SJSA1 (cell line): ENCODE results near the gene MTUS2. TPM values are rescaled to one million over a fixed set of nuclear protein-coding genes. Genes with fewer than 3 reads are reported as not detected.

ENCODE experiments used
- DNase-seq, 2 experiments: peaks; one replicate each; pipeline ENCODE4 v3.0.0-alpha.2; 2015 to 2020; ENCODE audit warnings: low spot score in 2 of 2, low read depth in 1 of 2
- H3K27ac ChIP-seq: fragments of 250-450 bp; sonication (Bioruptor Pico); 2 replicates; pipeline ENCODE4 v1.5.1; 2020; ENCODE audit warnings: mild to moderate bottlenecking, moderate library complexity
- H3K27me3 ChIP-seq: fragments of 250-450 bp; sonication (Bioruptor Pico); replicated peaks from 2 replicates; pipeline ENCODE4 v1.5.1; 2020; ENCODE audit warnings: mild to moderate bottlenecking, moderate library complexity
- H3K36me3 ChIP-seq: fragments of 250-450 bp; sonication (Bioruptor Pico); 2 replicates; pipeline ENCODE4 v1.5.1; 2020; ENCODE audit warnings: mild to moderate bottlenecking
- H3K4me1 ChIP-seq: fragments of 250-450 bp; sonication (Bioruptor Pico); replicated peaks from 2 replicates; pipeline ENCODE4 v1.6.1; 2021; ENCODE audit warnings: mild to moderate bottlenecking
- H3K4me3 ChIP-seq: fragments of 250-450 bp; sonication (Bioruptor Pico); 2 replicates; pipeline ENCODE4 v1.5.1; 2020; ENCODE audit warnings: mild to moderate bottlenecking
- H3K9me3 ChIP-seq: fragments of 250-450 bp; sonication (Bioruptor Pico); replicated peaks from 2 replicates; pipeline ENCODE4 v1.5.1; 2020; ENCODE audit warnings: mild to moderate bottlenecking
- total RNA-seq: library from RNA; depleted of rRNA; stranded (reverse); fragments of >200 nt; shearing (Covaris generic); gene quantifications from 2 replicates; pipeline ENCODE4 v1.2.3, GENCODE V29; 2014

MTUS2 gene
- total RNA-seq, 1 experiment from 2014 or later, result not detected

DNA sequence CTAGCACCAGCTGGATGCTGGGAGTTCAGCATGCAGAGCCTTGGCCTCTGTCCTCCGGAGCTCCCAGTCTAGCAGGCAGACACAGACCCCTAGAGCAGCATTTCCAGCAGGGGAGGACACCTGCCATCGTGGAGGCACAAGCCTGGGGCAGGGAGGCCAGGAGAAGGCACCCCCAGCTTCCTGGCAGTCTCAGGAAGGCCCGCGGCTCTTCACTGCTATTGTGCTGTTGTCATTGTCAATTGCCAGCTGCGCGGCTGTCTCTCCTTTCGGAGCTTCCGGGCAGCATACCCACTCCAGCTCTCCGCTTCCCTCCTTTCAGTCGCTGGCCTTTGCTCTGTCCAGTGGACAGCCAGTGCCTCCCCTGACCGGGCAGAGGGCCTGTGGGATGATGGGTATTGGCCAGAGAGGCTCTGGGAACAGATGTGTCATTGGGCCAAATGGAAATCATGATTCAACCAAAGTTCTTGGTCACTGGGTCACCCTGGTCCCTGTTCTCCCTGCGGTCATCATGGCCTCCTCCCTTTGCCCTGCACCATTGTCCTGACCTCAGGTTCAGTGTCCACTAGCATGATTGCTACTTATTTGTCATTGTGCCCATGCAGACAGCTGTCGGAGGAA is 682.4 kb downstream of the MTUS2 start:
- Histone ChIP-seq H3K4me1 (0 out of 2 replicates have a peak, but pooled peaks cover 3% of the 10 kb centered on the region), H3K36me3 (no peaks in the 10 kb centered on the region), H3K4me3 (no peak overlapping the region), H3K9me3 (no peaks in the 10 kb centered on the region), H3K27me3 (no peaks in the 10 kb centered on the region), H3K27ac (no peak overlapping the region)
- DNase-seq, result no peak

DNA sequence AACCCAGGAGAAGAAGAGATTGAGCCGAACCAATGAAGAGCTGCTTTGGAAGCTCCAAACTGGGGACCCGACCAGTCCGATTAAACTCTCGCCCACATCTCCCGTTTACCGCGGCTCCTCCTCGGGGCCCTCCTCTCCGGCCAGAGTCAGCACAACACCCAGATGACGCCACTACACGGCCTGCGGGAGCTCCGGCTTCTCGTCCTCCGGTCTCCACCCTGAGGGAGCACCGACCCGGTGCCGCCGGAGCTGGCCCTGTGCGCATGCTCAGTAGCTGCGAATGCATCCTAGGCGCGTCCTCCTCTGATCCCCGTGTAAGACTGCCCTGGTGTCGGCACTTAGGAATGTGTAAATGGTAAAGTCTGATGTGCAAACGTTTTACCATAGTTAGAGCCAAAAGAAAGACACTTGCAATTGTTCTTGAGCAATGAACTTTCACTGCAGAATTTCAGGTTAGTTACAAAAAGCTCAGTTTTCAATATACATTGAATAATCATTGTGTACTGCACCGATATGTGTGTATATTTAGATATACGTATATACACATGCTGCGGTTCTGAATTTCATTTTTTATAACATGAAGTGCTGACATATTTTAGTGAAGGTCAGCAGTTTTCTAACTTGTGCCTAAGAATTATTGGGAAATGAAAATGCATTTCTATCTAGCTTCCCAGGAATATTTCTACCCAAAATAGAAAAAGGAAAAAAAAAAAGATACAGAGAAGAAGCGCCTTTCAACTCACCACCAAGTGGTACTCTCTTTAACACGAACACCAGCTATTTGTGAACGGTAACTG is 683.1 kb downstream of the MTUS2 start:
- Histone ChIP-seq H3K27me3 (no peaks in the 10 kb centered on the region), H3K4me3 (no peak overlapping the region), H3K27ac (no peak overlapping the region), H3K9me3 (no peaks in the 10 kb centered on the region), H3K36me3 (peaks cover 4% of the 10 kb centered on the region; the same call in 1 of the 2 replicates), H3K4me1 (0 out of 2 replicates have a peak, but pooled peaks cover 4% of the 10 kb centered on the region)
- no peak for DNase-seq

DNA sequence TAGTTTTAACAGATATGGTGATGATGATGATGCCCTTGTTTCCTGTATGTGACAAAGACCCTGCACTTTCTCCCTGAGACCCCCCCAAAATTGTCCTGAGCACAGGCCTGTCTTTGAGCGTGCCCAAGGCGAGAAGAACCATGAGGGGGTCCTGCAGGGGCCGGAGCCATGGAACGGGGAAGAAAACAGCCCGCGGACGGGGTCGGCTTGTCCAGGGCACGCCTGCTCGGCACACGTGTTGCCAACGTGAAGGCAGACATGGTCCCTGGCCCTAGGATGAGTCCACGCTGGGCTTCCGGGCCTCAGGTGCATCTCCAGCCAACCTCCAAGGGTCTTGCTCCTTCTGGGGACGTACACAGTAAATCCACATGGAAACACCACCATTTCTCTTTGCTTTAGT is 684.6 kb downstream of the MTUS2 start:
- no peaks in the 10 kb centered on the region for H3K9me3 ChIP-seq
- 0 out of 2 replicates have a peak, but pooled peaks cover 7% of the 10 kb centered on the region for H3K4me1 ChIP-seq
- H3K4me3 ChIP-seq, result no peak overlapping the region
- H3K27me3 ChIP-seq, result no peaks in the 10 kb centered on the region
- H3K36me3 ChIP-seq, result peaks cover 12% of the 10 kb centered on the region
- H3K27ac ChIP-seq, result no peak overlapping the region
- DNase-seq, result no peak

DNA sequence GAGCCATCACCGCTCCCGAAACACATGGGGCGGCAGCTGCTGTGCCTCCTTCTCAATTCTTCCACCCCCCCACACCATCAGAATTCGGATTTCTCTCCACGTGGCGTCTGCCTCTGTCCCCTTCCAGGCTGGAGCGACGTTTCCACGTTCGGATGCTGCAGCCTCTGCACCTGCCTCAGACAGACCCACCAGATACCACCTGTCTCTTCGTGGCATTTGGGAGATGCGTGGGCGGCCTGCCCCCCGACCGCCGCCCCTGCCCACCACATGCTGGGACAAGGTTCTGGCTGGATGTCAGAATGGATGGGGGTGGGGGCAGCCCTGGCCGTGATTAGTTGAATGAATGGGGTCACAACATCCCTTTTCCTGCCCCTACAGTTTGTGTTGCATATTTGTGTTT is 685.4 kb downstream of the MTUS2 start:
- Histone ChIP-seq H3K27ac (no peak overlapping the region), H3K4me1 (0 out of 2 replicates have a peak, but pooled peaks cover 7% of the 10 kb centered on the region), H3K27me3 (no peaks in the 10 kb centered on the region), H3K4me3 (no peak overlapping the region), H3K36me3 (peaks cover 19% of the 10 kb centered on the region), H3K9me3 (no peaks in the 10 kb centered on the region)
- no peak for DNase-seq

DNA sequence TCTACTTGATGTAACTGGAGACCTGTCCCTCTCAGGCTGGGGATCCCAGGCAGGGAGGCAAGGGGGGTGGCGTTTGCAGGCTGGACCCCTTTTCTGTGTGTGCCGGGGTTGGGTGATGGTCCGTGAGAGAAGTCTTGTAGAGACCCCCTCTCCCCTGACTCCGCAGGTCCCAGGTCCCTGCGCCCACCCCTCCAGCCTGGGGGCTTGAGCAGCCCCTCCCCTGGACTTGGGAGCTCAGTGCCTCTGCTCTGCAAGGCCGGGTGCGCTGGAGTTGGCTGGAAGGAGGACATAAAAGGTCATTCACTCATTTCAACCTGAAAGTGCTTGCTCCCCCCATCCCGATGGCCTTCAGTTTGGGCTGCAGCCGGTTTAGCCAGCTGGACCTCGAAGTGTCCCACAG is 685.8 kb downstream of the MTUS2 start:
- no peaks in the 10 kb centered on the region for H3K27me3 ChIP-seq
- peaks cover 24% of the 10 kb centered on the region for H3K36me3 ChIP-seq
- no peak overlapping the region for H3K27ac ChIP-seq
- no peak overlapping the region for H3K4me3 ChIP-seq
- no peak for DNase-seq
- H3K4me1 ChIP-seq, result 0 out of 2 replicates have a peak, but pooled peaks cover 7% of the 10 kb centered on the region
- no peaks in the 10 kb centered on the region for H3K9me3 ChIP-seq

DNA sequence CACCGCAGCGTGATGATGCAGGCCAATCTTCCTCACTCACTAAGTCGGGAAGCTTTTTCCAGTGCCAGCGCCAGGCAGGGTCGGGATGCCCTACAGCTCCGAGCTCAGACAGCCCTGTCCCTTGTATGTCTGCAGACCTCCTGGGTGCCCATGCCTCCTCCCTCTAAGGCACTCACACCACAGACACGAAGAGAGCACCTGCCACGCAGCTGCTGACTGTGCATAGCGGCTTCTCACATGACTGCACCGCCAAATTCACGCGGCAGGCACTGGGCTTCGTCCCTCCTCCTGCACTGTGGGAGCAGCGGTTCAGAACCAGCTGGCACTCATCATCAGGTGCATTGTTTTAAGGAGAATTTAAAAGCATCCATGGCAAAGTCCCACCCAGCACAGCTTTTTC is 687.2 kb downstream of the MTUS2 start:
- H3K36me3 ChIP-seq, result peaks cover 38% of the 10 kb centered on the region
- H3K4me1 ChIP-seq, result 0 out of 2 replicates have a peak, but pooled peaks cover 7% of the 10 kb centered on the region
- no peak overlapping the region for H3K27ac ChIP-seq
- no peak for DNase-seq
- no peak overlapping the region for H3K4me3 ChIP-seq
- no peaks in the 10 kb centered on the region for H3K9me3 ChIP-seq
- H3K27me3 ChIP-seq, result no peaks in the 10 kb centered on the region

DNA sequence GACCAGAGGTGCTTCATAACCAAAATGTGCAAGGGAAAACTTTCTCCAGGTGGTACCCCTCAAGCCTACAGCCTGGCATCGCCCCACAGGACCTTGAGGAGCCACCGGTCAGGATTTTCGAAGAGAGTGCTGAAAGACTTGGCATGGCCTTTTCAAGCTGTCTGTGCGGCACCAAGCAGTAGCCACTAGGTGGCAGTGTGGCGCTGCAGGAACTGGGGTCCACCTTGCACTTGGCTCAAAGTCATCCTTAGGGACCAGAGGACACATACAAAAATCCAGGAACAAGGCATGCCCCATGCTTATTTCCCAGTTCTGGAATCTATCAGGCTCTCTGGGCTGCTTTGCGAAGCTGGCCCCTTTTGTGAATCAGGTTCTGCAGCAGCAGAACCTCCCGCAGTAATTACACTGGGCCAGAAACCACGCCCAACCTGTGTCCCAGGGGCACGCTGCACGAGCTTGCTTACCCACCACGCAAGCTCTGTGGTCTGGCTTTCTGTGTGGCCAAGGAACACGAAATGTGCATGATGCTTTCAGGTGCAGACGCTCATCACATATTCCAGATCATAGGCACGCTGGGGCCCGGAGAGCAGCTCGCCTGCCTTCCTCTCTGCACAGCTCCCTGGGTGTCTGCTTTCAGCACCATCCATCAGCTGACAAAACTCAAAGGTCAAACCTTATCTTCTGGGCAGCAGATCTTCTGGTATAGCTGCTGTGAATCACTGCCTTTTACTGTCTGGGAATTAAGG is 688.2 kb downstream of the MTUS2 start:
- Histone ChIP-seq H3K36me3 (peaks cover 47% of the 10 kb centered on the region), H3K4me3 (no peak overlapping the region), H3K27me3 (no peaks in the 10 kb centered on the region), H3K27ac (no peak overlapping the region), H3K9me3 (no peaks in the 10 kb centered on the region), H3K4me1 (0 out of 2 replicates have a peak, but pooled peaks cover 7% of the 10 kb centered on the region)
- peak; percentile 46 to 73 for DNase-seq

DNA sequence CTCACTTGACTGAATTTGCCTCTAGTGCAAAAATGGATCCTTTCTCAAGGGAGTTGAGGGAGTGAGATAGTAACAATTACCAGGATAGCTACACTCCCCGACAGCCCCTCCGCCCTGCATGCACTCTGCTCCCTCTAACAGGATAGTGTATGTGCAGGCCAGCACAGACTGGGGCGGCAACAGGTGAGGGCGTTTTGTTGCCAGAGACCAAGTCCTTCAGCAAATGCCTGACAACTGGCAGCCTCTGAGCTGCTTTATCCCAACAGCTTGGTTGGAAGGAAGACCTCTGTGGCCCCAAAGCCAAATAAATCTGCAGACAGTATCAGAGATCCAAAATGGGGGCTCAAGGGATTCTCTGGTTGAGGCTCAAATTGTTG is 688.7 kb downstream of the MTUS2 start:
- H3K27me3 ChIP-seq, result no peaks in the 10 kb centered on the region
- 0 out of 2 replicates have a peak, but pooled peaks cover 6% of the 10 kb centered on the region for H3K4me1 ChIP-seq
- no peak overlapping the region for H3K27ac ChIP-seq
- no peak overlapping the region for H3K4me3 ChIP-seq
- H3K9me3 ChIP-seq, result no peaks in the 10 kb centered on the region
- H3K36me3 ChIP-seq, result peaks cover 53% of the 10 kb centered on the region
- no peak for DNase-seq

DNA sequence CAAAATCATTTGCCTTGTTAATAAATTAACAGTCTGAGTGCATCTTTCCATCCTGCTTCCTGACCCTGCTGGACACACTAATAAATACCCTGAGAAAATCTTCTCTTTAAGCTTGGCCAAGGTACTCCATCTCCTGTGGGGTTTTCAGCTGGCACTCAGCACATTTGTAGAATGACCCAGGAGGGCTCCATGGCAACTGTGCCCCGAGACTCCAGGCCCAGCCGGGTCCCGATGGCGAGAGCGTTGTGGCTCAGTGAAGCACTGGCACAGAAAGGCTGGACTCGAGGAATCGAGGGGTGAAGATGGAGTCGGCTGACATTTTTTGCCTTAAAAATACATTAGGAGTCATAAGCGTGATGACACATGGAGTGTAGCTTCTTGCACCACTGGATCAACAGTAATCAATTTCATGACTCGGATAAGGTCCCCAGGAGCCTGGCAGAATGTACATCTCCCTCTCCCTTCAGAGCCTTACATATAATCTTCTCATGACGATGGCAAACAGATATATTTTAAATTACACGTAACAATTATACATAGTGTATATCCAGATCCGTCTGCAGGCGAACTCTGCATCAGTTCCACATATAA is 690.0 kb downstream of the MTUS2 start:
- no peak overlapping the region for H3K4me3 ChIP-seq
- 0 out of 2 replicates have a peak, but pooled peaks cover 4% of the 10 kb centered on the region for H3K4me1 ChIP-seq
- H3K9me3 ChIP-seq, result no peaks in the 10 kb centered on the region
- no peaks in the 10 kb centered on the region for H3K27me3 ChIP-seq
- no peak for DNase-seq
- no peak overlapping the region for H3K27ac ChIP-seq
- peaks cover 65% of the 10 kb centered on the region for H3K36me3 ChIP-seq

DNA sequence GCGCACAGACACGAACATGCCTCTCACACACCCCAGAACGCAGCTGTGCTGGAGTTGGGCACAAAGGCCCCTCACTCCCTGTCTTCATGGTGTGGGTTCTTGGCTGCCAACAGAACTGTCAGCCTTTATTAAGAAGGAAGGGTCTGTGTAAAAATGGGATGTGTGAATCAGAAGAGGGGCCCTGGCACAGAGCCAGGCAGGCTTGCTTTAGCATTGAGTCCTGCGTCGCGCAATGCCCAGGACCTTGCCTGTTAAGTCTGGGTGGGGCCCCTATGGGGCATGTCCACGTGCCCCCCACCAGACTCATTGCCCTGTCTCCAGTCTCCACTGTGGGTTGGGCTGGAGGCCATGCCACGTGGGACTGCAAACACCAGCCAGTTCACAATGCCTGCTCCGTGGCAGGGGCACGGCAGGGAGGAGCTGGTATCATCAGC is 690.5 kb downstream of the MTUS2 start:
- Histone ChIP-seq H3K4me3 (no peak overlapping the region), H3K4me1 (0 out of 2 replicates have a peak, but pooled peaks cover 4% of the 10 kb centered on the region), H3K27ac (no peak overlapping the region), H3K9me3 (no peaks in the 10 kb centered on the region), H3K36me3 (peaks cover 71% of the 10 kb centered on the region), H3K27me3 (no peaks in the 10 kb centered on the region)
- no peak for DNase-seq

DNA sequence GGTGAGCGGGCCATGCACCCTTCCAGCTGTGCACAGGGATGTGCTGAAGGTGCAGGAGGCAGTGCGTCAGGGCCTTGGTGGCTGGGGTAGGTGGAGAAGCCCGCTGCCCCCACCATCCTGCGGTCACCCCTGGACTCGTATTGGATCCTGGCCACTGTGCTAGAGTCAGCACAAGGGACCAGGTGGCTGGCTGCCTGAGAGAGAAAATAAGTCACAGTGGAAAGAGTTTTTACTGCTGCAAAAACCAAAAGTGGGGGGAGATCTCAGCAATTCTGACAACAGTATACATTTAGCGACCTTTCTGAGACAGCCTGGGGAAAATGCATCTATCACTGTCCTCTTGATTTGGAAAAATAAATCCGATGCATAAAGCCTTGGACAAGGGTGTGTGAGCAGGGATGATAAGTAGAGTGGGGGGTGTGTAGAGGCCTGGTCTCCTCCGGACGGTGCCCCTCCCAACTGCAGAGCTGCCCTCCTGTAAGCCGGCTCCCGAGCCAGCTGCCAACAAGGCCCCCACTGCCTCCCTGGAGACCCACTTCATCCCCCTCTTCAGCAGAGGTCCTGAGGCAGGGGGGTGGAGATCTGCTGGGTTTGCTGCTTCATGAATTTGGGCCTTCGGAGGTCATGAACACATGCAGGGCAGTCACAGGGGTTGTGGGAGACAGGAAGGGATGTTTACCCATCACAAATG is 691.1 kb downstream of the MTUS2 start:
- Histone ChIP-seq H3K27ac (no peak overlapping the region), H3K4me1 (0 out of 2 replicates have a peak, but pooled peaks cover 4% of the 10 kb centered on the region), H3K36me3 (peaks cover 77% of the 10 kb centered on the region), H3K4me3 (no peak overlapping the region), H3K9me3 (no peaks in the 10 kb centered on the region), H3K27me3 (no peaks in the 10 kb centered on the region)
- DNase-seq, result no peak

DNA sequence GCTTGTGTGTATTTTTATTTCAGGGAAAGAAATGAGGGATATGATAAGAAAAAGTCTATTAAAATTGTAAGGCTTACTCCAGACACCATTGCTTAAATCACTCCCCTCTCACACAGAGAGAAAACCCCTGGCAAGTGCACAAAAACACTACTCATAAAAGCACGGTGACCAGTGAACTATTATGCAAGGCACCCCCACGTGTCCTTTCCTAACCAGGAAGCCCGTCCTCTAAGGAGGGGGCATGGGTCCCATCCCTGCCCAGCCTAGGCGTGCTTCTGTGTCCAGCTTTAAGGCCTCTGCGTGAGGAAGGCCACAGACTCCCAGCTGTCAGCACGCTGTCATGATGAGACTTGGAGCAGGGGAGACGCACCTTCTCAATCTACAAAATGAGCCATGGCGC is 691.8 kb downstream of the MTUS2 start:
- Histone ChIP-seq H3K27ac (no peak overlapping the region), H3K4me1 (0 out of 2 replicates have a peak, but pooled peaks cover 4% of the 10 kb centered on the region), H3K4me3 (no peak overlapping the region), H3K27me3 (no peaks in the 10 kb centered on the region), H3K9me3 (no peaks in the 10 kb centered on the region), H3K36me3 (peaks cover 84% of the 10 kb centered on the region)
- no peak for DNase-seq
